GM12801 (cell line): ENCODE data around the gene PCIF1.

Experiments
- TF ChIP-seq, protein P1 (sequence below): IDR thresholded peaks from one replicate; pipeline ENCODE4 v1.5.1; 2011; ENCODE audit warnings: control low read depth; ENCODE audit not compliant: insufficient read length; ENCODE audit errors: extremely low read depth

The PCIF1 gene

GRCh38 chr20:45934586-45935415 is at the start of gene PCIF1:
TSS of gene PCIF1 (plus strand) at chr20:45934683. CDS start at chr20:45939000, 4,317 bp downstream.
- TF ChIP-seq, protein P1, sequence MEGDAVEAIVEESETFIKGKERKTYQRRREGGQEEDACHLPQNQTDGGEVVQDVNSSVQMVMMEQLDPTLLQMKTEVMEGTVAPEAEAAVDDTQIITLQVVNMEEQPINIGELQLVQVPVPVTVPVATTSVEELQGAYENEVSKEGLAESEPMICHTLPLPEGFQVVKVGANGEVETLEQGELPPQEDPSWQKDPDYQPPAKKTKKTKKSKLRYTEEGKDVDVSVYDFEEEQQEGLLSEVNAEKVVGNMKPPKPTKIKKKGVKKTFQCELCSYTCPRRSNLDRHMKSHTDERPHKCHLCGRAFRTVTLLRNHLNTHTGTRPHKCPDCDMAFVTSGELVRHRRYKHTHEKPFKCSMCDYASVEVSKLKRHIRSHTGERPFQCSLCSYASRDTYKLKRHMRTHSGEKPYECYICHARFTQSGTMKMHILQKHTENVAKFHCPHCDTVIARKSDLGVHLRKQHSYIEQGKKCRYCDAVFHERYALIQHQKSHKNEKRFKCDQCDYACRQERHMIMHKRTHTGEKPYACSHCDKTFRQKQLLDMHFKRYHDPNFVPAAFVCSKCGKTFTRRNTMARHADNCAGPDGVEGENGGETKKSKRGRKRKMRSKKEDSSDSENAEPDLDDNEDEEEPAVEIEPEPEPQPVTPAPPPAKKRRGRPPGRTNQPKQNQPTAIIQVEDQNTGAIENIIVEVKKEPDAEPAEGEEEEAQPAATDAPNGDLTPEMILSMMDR: no peak

DNA sequence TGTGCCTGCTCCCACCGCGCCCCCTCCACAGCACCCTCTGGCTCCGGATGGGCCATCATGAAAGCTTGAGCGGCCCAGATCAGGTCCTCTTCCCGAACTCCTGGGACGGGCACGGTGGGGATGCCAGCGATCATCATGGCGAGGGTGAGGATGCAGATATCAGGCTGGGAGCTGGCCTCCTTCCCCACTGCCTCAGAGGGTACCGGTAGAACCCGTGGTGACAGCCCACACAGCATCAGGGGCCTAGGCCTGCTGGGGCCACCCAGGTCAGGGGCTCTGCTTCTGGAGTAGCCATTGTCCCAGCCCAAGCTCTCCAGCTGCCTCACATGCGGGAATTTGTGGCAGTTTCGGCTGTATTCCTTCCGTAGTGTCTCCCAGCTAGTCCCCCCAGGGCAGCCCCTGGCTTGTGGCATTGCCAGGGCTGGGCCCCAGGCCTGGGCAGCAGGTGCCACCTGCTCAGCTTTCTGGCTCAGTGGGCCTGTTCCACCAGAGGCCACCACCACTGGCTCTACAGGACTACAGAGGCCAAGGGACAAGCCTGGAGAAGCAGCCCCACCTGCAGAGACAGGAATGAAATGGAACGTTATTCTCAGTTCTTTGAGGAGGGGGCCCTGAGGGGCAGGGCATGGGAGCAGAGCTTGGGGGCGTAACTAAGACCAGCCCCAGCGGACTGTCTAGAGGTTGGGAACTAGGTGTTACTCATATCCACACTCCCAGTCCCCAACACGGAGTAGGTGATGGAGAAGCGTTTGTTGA is 47.7 kb upstream of the PCIF1 start:
- TF ChIP-seq, protein P1: no peak

GRCh38 chr20:45887346-45887715 is 47.2 kb upstream of the PCIF1 start, which contains the start of gene SPATA25:
TSS of gene SPATA25 (minus strand) at chr20:45887622. CDS start at chr20:45887590, 32 bp downstream.
- TF ChIP-seq, protein P1: no peak

DNA sequence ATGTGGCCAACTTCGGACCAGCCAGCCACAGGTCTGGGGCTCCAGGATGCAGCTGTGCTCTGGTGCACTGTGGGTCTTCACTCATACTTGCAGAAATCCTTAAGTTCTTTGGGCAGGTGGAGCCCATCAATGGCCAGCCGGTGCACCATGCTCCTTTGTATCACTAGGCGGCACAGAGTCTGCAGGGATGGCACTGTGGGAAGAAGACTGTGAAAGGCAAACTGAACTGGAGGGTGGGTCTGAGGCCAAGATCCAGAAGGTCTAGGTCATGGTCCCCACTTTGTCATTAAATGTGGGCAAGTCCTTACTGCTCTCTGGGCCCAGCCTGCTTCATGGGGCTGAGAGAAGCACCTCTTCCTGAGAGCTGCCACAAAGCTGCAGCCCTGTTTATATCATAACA is 45.8 kb upstream of the PCIF1 start:
- TF ChIP-seq, protein P1: no peak

- TF ChIP-seq, protein P1: no peak
Measured at GRCh38 chr20:45890077-45890984, 44.2 kb upstream of the PCIF1 start.

- TF ChIP-seq, protein P1: no peak
Measured at GRCh38 chr20:45890985-45891983, 43.2 kb upstream of the PCIF1 start, which contains the start of the genes CTSA and NEURL2. TSS of gene CTSA (plus strand) at chr20:45891335. CDS start at chr20:45891569, 234 bp downstream. TSS of gene NEURL2 (minus strand) at chr20:45891208. CDS start at chr20:45890991, 217 bp downstream.
